ENCODE results near the gene C7orf57. TPM values are rescaled to one million over a fixed set of nuclear protein-coding genes. Genes with fewer than 3 reads are reported as not detected.

C7orf57 gene
- polyA plus RNA-seq, 3 donors: 0.05 TPM; not detected in 2

- Histone ChIP-seq H3K36me3 (replicated peaks in 1 of 2; ENCODE audit: control insufficient read depth in 1 of 2, insufficient read depth in 2 of 2, low read length in 2 of 2) (no peaks in the 10 kb centered on the region), H3K9ac (ENCODE audit: insufficient read depth, low read length, poor library complexity, severe bottlenecking) (no peak overlapping the region), H3K9me3 (replicated peaks in 1 of 2; ENCODE audit: control insufficient read depth in 1 of 2, insufficient read depth in 1 of 2, low read length in 2 of 2) (no peaks in the 10 kb centered on the region), H4K20me1 (ENCODE audit: insufficient read depth, low read length) (no peaks in the 10 kb centered on the region), H3K4me3 (replicated peaks in 1 of 3; ENCODE audit: low read depth in 2 of 3, low read length in 3 of 3) (no peak overlapping the region), H3K27me3 (ENCODE audit: control insufficient read depth in 2 of 2, insufficient read depth in 2 of 2, low read length in 2 of 2) (no peaks in the 10 kb centered on the region), H3K4me1 (ENCODE audit: control insufficient read depth in 1 of 2, insufficient read depth in 2 of 2, low read length in 2 of 2) (peaks cover 6 to 12% of the 10 kb centered on the region in 2 donors), H2AFZ (ENCODE audit: insufficient read depth, low read depth, low read length, poor library complexity, severe bottlenecking) (peak overlapping the region; percentile 94), H3K4me2 (replicated peaks; ENCODE audit: extremely low read depth, low read length, poor library complexity, severe bottlenecking) (no peak overlapping the region), H3K79me2 (ENCODE audit: insufficient read depth, low read length) (no peaks in the 10 kb centered on the region), H3K27ac (ENCODE audit: low read depth in 1 of 2, low read length in 2 of 2) (no peak overlapping the region)
- H3K36me3 Mint-ChIP-seq: no peaks in the 10 kb centered on the region
- DNase-seq: no peak
- TF ChIP-seq CTCF (IDR thresholded peaks at IDR 0.05): no peak
- peaks cover 18% of the 10 kb centered on the region for H3K4me1 Mint-ChIP-seq
- H3K9me3 Mint-ChIP-seq: peaks cover 0 to 4% (median 0%) of the 10 kb centered on the region in 7 donors
- intact Hi-C loops (cut with micrococcal nuclease): loop anchor here in 1 of 2 donors (5.0 kb wide), 1 partner anchor 117 kb away; no protein-coding TSS in a partner anchor
- H3K4me3 Mint-ChIP-seq: no peak overlapping the region
- peaks cover 0 to 3% (median 0%) of the 10 kb centered on the region in 3 donors for H3K27me3 Mint-ChIP-seq (ENCODE audit: low read depth in 3 of 3)
- WGBS (ENCODE audit: insufficient coverage): no CpG with 5 or more reads among the region's 5 CpGs
- peak overlapping the region in 1 of 7 donors; percentile 32 for H3K27ac Mint-ChIP-seq
Observed at GRCh38 chr7:47990592-47990991, 44.8 kb upstream of the C7orf57 start.

- Histone ChIP-seq H3K79me2 (ENCODE audit: insufficient read depth, low read length) (no peaks in the 10 kb centered on the region), H3K4me2 (replicated peaks; ENCODE audit: extremely low read depth, low read length, poor library complexity, severe bottlenecking) (peak overlapping the region; percentile 97), H2AFZ (ENCODE audit: insufficient read depth, low read depth, low read length, poor library complexity, severe bottlenecking) (peak overlapping the region; percentile 94), H3K36me3 (replicated peaks in 1 of 2; ENCODE audit: control insufficient read depth in 1 of 2, insufficient read depth in 2 of 2, low read length in 2 of 2) (no peaks in the 10 kb centered on the region), H3K9me3 (replicated peaks in 1 of 2; ENCODE audit: control insufficient read depth in 1 of 2, insufficient read depth in 1 of 2, low read length in 2 of 2) (no peaks in the 10 kb centered on the region), H3K27ac (ENCODE audit: low read depth in 1 of 2, low read length in 2 of 2) (peak overlapping the region in 1 of 2 donors; percentile 83), H3K9ac (ENCODE audit: insufficient read depth, low read length, poor library complexity, severe bottlenecking) (peak overlapping the region; percentile 47), H4K20me1 (ENCODE audit: insufficient read depth, low read length) (no peaks in the 10 kb centered on the region), H3K4me3 (replicated peaks in 1 of 3; ENCODE audit: low read depth in 2 of 3, low read length in 3 of 3) (peak overlapping the region in 1 of 3 experiments; percentile 87), H3K27me3 (ENCODE audit: control insufficient read depth in 2 of 2, insufficient read depth in 2 of 2, low read length in 2 of 2) (no peaks in the 10 kb centered on the region), H3K4me1 (ENCODE audit: control insufficient read depth in 1 of 2, insufficient read depth in 2 of 2, low read length in 2 of 2) (peaks cover 6 to 12% of the 10 kb centered on the region in 2 donors)
- H3K4me1 Mint-ChIP-seq: peaks cover 18% of the 10 kb centered on the region
- no peak for DNase-seq
- peak overlapping the region in 6 of 7 donors; percentile 77 to 95 (median 91) for H3K27ac Mint-ChIP-seq
- peaks cover 0 to 4% (median 0%) of the 10 kb centered on the region in 7 donors for H3K9me3 Mint-ChIP-seq
- peaks cover 0 to 3% (median 0%) of the 10 kb centered on the region in 3 donors for H3K27me3 Mint-ChIP-seq (ENCODE audit: low read depth in 3 of 3)
- no CpG with 5 or more reads among the region's 1 CpG for WGBS (ENCODE audit: insufficient coverage)
- intact Hi-C loops (cut with micrococcal nuclease): loop anchor here in 1 of 2 donors (5.0 kb wide), 1 partner anchor 116 kb away; no protein-coding TSS in a partner anchor
- peak overlapping the region; percentile 97 to 100 for H3K4me3 Mint-ChIP-seq
- no peak for TF ChIP-seq CTCF (IDR thresholded peaks at IDR 0.05)
- no peaks in the 10 kb centered on the region for H3K36me3 Mint-ChIP-seq
Observed at GRCh38 chr7:47991270-47991669, 44.1 kb upstream of the C7orf57 start.
